Kidney epithelial cell (primary cell): ENCODE results near the gene BAG1. TPM values are rescaled to one million over a fixed set of nuclear protein-coding genes. Genes with fewer than 3 reads are reported as not detected.

ENCODE experiments used
- DNase-seq: peaks from one replicate; pipeline ENCODE4 v3.0.0-alpha.2; 2010; ENCODE audit warnings: low read depth
- H3K27me3 ChIP-seq: 2 replicates; pipeline ENCODE4 v1.6.0; 2011; ENCODE audit warnings: low read length; ENCODE audit not compliant: control insufficient read depth, insufficient read depth
- H3K36me3 ChIP-seq: 2 replicates; pipeline ENCODE4 v1.5.1; 2011; ENCODE audit warnings: low read length; ENCODE audit not compliant: control insufficient read depth, insufficient read depth
- H3K4me3 ChIP-seq: 2 replicates; pipeline ENCODE4 v1.5.1; 2011; ENCODE audit warnings: low read depth, mild to moderate bottlenecking, control low read depth, low read length
- CTCF ChIP-seq: IDR thresholded peaks from 2 replicates; pipeline ENCODE4 v1.5.1; 2011; ENCODE audit warnings: mild to moderate bottlenecking, moderate library complexity, low read length, control low read depth, inconsistent platforms; ENCODE audit not compliant: insufficient read depth, poor library complexity, severe bottlenecking
- total RNA-seq: library from RNA; depleted of rRNA; stranded (reverse); fragments of >200 nt; gene quantifications from 2 replicates; pipeline ENCODE4 v1.2.3, GENCODE V29; 2015

BAG1 gene
- total RNA-seq, 1 donor from 2014 or later = 59.0 TPM

- no peak for TF ChIP-seq CTCF
- Histone ChIP-seq H3K4me3 (no peak overlapping the region), H3K36me3 (no peaks in the 10 kb centered on the region), H3K27me3 (no peaks in the 10 kb centered on the region)
- no peak for DNase-seq
These were observed 52.7 kb downstream of the BAG1 start for GRCh38 chr9:33211695-33212393.

GRCh38 chr9:33210006-33210715, 54.3 kb downstream of the BAG1 start:
- no peak for TF ChIP-seq CTCF
- no peak for DNase-seq
- no peaks in the 10 kb centered on the region for H3K27me3 ChIP-seq
- no peaks in the 10 kb centered on the region for H3K36me3 ChIP-seq
- H3K4me3 ChIP-seq = no peak overlapping the region

- Histone ChIP-seq H3K4me3 (no peak overlapping the region), H3K27me3 (no peaks in the 10 kb centered on the region), H3K36me3 (no peaks in the 10 kb centered on the region)
- DNase-seq = no peak
- no peak for TF ChIP-seq CTCF
These were observed 55.1 kb downstream of the BAG1 start for GRCh38 chr9:33209394-33209793.

- peaks cover 3% of the 10 kb centered on the region for H3K27me3 ChIP-seq
- no peak for DNase-seq
- TF ChIP-seq CTCF = no peak
- H3K4me3 ChIP-seq = no peak overlapping the region
- no peaks in the 10 kb centered on the region for H3K36me3 ChIP-seq
These were observed 61.8 kb downstream of the BAG1 start for GRCh38 chr9:33202552-33203201.

Other genes starting within 250 kb of the BAG1 start
- 138 and 166 TPM in 2 replicates for gene DNAJA1, start 239.4 kb downstream of the BAG1 start, total RNA-seq
- 18.1 and 18.9 TPM in 2 replicates for gene SMU1, start 188.0 kb downstream of the BAG1 start, total RNA-seq
- 86.1 and 103 TPM in 2 replicates for gene B4GALT1, start 97.4 kb downstream of the BAG1 start, total RNA-seq
- gene SPINK4, start 24.5 kb downstream of the BAG1 start, total RNA-seq = not detected in 2 replicates
- gene CHMP5, start 341 bp upstream of the BAG1 start, total RNA-seq = 80.0 and 84.9 TPM in 2 replicates
- 24.3 and 24.5 TPM in 2 replicates for gene NFX1, start 25.8 kb upstream of the BAG1 start, total RNA-seq
- not detected in 2 replicates for gene AQP7, start 137.9 kb upstream of the BAG1 start, total RNA-seq
- gene AQP3, start 182.9 kb upstream of the BAG1 start, total RNA-seq = 0.89 and 1.1 TPM in 2 replicates
- 32.8 and 34.8 TPM in 2 replicates for gene NOL6, start 209.2 kb upstream of the BAG1 start, total RNA-seq